HG03280 (cell line): Measurements from ENCODE around the gene ASCC2.
"Not testable (repeated sequence)": the region's sequence is repeated elsewhere in the genome, so short reads cannot be mapped to it uniquely, and the experiment has no call there.

ENCODE experiments used
- ATAC-seq: cut with Tn5 transposase; IDR thresholded peaks from one replicate; pipeline ENCODE4 v1.9.1; 2021; ENCODE audit warnings: mild to moderate bottlenecking, moderate library complexity; ENCODE audit not compliant: unreplicated experiment

ASCC2 gene

GRCh38 chr22:29758959-29759358 lies 79.1 kb downstream of the ASCC2 start:
- no peak for ATAC-seq

- no peak for ATAC-seq
Measured at GRCh38 chr22:29758068-29758622, 79.9 kb downstream of the ASCC2 start.

- ATAC-seq, result no peak
Measured at GRCh38 chr22:29757096-29757495, 81.0 kb downstream of the ASCC2 start.

GRCh38 chr22:29756341-29756740 lies 81.7 kb downstream of the ASCC2 start:
- no peak for ATAC-seq

DNA sequence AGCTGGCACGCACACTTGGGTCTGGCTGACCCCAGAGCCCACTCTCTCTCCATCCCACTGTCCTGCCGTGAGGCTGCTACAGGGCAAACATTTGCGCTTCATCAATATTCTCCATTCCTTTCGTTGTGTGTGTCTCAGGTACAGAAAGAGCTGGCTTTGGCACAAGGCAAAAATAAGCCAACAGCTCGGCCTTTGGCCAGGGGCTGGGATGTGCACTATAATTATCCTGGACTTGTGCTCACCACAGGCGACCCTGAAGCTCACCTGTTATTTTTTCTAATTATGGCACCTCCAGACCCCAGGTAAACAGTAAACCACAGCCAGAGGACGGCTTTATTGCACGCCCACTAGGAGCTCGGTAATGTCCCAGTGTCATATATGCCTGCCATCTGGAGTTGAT lies 82.2 kb downstream of the ASCC2 start:
- ATAC-seq, result no peak

DNA sequence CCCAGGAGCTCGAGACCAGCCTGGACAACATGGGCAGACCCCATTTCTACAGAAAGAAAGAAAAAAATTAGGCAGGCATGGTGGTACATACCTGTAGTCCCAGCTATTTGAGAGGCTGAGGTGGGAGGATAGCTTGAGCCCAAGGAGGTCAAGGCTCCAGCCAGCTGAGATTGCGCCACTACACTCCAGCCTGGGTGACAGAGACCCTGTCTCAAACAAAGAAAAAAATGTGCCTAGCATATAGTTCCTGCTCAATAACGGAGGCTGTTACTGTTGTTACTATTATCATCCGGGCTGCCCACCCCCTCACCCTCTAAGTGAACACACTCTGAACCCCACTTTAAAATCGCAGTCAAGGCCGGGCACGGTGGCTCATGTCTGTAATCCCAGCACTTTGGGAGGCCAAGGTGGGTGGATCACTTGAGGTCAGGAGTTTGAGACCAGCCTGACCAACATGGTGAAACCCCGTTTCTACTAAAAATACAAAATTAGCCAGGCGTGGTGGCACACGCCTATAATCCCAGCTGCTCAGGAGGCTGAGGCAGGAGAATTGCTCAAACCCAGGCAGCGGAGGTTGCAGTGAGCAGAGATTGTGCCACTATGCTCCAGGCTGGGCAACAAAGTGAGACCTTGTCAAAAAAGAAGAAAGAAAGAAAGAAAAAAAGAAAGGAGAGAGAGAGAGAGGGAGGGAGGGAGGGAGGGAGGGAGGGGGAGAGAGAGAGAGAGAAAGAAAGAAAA lies 83.2 kb downstream of the ASCC2 start:
- not testable (repeated sequence) for ATAC-seq

DNA sequence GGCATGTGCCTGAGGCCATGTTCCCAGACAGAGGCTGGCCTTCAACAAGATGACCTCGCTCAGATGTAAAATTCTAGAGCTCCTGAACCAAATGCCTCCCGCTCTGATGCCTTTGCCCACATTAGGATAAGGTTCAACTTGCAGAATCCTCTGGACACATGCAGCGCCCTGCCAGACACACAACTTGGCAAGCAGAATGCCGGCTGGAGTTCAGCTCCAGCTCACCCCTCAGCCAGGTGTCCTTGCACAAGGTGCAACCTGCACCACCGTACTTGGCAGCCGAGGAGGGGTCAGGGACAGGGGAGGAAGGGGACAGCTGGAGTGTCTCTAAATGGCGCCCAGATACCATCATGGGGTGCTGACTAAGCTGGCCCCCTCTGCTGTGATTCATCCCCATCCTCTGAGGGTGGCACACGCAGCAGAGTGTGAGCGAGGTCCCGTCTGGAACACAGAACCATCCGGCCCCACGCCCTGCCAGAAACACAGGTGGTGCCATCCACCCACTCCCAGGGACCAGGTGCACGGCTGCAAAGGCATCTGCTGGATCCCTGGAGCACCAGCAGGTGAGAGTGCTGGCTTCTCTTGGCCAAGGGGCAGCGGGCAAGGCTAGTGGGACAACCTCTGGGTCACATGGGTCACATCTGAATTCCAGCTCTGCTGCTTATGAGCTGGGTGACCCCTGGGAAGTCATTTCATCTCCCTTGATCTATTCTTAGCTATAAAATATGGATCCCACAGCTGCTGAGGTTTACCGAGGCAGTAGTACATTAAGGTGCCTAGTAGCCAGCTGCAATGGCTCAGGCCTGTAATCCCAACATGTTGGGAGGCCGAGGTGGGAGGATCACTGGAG lies 84.0 kb downstream of the ASCC2 start:
- no peak for ATAC-seq

GRCh38 chr22:29751669-29752068 lies 86.4 kb downstream of the ASCC2 start:
- no peak for ATAC-seq

DNA sequence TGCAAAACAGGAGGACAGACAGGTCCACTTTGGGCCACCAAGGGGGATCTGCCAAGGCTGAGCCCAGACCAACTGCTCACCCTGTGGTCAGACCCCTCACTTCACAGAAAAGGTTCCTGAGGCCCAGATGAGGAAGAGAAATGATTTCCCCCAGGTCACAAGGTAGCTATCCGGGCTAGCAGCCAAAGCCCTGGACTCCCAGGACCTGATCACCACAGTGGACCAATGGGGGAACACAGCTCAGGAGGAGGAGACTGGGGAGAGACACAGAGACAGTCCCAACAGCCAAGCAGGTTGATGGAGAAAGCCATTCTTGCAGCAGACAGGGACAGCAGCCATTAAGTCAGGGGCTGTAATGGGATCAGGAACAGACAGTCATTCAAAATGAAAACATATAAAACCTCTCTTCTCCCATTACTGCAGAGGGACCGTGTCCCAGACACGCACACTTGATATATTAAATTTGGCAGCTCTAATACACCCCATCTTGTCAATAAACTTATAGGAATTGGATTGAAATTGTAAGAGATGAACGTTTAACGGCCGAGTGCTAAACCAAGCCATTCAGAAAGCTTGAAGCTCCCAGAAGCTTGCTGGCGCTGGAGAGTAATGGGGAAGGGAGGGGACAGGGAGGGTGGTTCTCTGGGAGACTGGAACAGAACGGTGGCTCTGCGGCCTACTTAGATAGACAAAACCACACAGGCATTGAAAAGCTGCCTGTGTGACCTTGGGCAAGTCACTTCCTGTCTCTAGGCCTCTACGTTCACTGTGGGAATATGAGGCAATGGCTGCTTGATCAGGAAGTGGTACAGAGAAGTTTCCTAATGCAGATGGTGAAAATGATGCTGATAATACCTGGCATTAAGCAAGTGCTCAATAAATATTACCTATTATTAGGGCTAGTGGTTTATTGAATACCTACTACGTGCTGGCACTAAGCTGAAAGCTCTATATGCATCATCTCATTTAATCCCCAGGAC lies 87.2 kb downstream of the ASCC2 start:
- no peak for ATAC-seq

- no peak for ATAC-seq
Measured at GRCh38 chr22:29750029-29750428, 88.0 kb downstream of the ASCC2 start.

DNA sequence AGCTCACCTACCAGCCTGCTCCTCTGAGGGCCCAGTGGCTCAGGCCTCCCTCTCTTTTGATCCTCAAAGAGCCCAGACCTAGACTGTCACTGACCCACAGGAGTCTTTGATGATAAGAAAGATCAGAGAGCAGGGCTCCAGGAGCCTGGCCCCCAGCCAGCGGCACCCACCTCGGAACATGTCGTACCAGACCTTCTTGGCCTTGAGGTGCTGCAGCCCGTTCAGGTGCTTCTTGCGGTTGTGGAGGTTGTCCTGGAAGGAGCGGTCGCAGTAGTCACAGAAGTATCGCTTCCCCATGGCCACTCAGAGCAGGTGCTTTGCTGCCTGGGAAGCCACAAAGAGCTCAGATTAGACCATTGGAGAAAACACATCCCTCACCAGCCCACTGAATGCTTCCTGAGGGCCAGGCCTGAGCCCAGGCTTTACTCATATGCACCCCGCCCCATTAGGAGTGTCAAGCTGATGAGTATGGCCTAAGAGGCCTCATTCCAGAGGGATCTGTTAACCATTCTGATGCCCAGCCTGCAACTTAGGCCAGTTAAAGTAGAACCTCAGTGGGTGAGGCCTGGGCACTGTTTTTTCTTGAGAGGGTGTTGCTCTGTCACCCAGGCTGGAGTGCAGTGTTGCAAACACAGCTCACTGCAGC lies 89.7 kb downstream of the ASCC2 start:
- ATAC-seq, result no peak

DNA sequence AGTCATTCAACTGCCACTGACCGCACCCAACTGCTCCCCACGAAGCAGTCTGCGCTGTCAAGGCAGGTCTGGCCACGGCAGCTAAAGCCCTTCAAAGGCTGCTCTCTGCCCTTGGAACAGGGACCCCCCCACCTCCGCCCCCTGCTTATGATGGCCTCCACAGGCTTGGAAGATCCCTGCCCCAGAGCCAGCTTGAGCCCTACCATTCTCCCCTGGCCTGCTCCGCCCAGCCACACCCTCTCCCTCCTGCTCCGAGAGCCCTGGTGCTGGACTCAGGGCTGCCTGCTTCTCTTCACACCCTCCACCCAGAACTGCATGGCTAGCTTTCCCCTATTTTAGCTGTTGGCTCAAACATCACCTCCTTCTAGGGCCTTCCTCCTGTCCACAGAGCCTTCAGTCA lies 90.2 kb downstream of the ASCC2 start:
- no peak for ATAC-seq

DNA sequence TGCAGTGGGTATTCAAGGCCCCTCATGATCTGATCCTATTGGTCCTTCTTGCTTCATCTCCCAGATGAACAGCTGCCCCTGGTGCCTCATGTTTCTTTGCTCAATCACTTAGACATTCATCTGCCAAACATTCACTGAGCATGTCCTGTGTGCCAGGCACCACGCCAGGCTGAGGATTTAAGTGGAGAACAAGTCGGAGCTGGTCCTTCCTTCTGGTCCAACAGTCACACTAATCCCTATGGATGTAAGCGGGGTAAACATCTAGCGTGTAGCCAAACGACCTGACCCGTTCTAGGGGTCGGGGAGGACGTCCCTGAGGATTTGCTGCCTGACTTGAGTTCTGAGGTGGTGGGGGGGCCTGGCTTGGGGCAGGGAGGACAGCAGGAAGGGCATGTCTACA lies 93.2 kb downstream of the ASCC2 start:
- no peak for ATAC-seq

DNA sequence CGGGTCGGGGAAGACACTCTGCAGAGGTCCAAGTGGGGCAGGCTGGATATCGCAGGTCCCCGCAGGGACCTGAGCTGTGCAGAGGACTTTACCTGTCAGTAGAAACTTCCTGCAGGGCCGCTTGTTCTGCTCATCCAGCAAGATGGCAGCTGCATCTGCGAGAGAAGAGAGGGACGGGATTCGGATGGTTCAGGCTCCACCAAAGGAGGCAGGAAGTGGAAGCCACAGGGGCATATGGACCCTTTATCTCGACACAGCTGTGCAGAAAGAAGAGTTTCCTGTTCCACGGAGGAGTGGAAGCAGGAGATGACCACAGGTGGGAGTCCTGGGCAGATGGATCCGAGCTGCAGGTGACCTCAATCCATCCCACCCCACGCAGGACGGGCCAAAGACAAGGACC lies 95.7 kb downstream of the ASCC2 start:
- no peak for ATAC-seq

- no peak for ATAC-seq
Measured at GRCh38 chr22:29741926-29742325, 96.1 kb downstream of the ASCC2 start.

DNA sequence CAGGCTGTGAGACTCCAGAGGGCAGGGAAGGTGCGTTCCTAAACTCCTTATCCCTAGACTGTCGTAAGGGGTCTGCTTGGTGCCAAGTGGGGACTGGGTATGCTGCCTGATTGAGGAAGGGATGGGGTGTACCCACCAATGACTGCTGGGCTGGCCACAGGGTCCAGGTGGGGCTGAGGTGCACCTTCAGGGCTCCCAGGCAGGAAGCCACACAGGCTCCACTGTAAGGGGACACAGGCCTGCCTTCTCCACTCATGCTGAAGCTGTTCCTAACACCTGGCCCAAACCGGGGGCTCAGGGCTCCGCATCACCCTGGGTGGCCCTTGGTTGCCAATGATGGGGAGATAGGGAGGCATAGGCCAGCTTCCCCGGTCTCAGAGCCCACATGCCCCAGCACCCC lies 97.9 kb downstream of the ASCC2 start:
- no peak for ATAC-seq

DNA sequence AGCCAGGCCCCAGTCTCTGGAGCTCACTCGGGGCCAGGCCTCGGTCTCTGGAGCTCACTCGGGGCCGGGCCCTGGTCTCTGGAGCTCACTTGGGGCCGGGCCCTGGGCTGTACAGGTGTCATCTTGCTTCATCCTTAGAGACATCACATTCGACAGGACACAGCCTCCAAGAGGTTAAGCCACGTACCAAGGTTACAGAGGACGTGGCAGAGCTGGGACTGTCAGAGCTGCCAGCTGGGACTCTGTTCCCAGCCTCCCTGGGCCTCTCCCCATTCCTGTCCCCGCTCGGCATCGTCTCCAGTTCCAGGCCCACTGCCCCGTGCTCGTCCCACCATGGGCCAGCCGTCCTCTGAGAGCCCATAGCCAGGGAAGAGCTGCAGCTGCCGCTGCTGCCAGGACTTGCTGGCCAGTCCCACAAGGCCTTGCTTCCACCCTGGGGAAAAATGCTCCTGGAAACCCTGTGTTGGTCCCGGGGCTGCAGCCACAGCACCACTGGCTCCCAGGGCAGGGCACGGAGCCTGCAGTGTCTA lies 98.7 kb downstream of the ASCC2 start:
- no peak for ATAC-seq
